Choroid plexus epithelial cell (primary cell): ENCODE measurements around the gene OR5P2.
A peak's percentile ranks its signal among the peaks of the same experiment; 100 is the strongest.
"Not testable (repeated sequence)": the region's sequence is repeated elsewhere in the genome, so short reads cannot be mapped to it uniquely, and the experiment has no call there.

Source experiments
- DNase-seq: peaks from one replicate; pipeline ENCODE4 v3.0.0-alpha.2; 2010; ENCODE audit warnings: low read depth
- H3K4me3 ChIP-seq: 2 replicates; pipeline ENCODE4 v1.5.1; 2011; ENCODE audit warnings: low read depth, mild to moderate bottlenecking, control low read depth, low read length, moderate library complexity
- TF ChIP-seq, protein P1 (sequence below): conservative IDR thresholded peaks from 2 replicates; pipeline ENCODE4 v1.5.1; 2011; ENCODE audit warnings: low read depth, mild to moderate bottlenecking, control low read depth, inconsistent platforms, low read length, moderate library complexity

The OR5P2 gene

DNA sequence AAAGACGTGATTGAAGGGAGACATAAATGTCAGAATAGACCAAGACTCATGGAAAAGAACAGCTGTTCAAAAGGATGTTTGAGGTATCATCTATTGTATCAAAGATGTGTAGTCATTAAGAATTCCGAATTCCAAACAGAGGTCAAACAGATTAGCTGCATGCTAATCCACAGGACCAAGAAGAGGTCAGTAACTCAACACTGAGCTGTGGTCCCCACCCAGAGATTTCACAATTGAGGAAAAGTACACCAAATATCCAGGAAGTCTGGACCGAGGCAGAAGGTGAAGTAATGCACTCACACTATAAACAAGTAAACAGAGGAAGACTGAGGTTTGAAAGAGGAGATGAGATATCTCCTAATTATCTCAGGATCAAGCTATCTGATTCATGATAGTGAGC lies 29.6 kb upstream of the OR5P2 start:
- TF ChIP-seq, protein P1, sequence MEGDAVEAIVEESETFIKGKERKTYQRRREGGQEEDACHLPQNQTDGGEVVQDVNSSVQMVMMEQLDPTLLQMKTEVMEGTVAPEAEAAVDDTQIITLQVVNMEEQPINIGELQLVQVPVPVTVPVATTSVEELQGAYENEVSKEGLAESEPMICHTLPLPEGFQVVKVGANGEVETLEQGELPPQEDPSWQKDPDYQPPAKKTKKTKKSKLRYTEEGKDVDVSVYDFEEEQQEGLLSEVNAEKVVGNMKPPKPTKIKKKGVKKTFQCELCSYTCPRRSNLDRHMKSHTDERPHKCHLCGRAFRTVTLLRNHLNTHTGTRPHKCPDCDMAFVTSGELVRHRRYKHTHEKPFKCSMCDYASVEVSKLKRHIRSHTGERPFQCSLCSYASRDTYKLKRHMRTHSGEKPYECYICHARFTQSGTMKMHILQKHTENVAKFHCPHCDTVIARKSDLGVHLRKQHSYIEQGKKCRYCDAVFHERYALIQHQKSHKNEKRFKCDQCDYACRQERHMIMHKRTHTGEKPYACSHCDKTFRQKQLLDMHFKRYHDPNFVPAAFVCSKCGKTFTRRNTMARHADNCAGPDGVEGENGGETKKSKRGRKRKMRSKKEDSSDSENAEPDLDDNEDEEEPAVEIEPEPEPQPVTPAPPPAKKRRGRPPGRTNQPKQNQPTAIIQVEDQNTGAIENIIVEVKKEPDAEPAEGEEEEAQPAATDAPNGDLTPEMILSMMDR: no peak
- DNase-seq: peak; percentile 5
- H3K4me3 ChIP-seq: no peak overlapping the region

DNA sequence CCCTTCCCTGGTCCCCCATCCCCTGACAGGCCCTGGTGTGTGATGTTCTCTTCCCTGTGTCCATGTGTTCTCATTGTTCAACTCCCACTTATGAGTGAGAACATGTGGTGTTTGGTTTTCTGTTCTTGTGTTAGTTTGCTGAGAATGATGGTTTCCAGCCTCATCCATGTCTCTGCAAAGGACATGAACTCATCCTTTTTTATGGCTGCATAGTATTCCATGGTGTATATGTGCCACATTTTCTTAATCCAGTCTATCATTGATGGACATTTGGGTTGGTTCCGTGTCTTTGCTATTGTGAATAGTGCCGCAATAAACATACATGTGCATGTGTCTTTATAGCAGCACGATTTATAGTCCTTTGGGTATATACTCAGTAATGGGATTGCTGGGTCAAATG lies 23.7 kb upstream of the OR5P2 start:
- not testable (repeated sequence) for DNase-seq, H3K4me3 ChIP-seq

DNA sequence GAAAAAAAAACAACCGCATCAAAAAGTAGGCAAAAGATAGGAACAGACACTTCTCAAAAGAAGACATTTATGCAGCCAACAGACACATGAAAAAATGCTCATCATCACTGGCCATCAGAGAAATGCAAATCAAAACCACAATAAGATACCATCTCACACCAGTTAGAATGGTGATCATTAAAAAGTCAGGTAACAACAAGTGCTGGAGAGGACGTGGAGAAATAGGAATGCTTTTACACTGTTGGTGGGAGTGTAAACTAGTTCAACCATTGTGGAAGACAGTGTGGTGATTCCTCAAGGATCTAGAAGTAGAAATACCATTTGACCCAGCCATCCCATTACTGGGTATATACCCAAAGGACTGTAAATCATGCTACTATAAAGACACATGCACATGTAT lies 18.2 kb upstream of the OR5P2 start:
- not testable (repeated sequence) for DNase-seq

DNA sequence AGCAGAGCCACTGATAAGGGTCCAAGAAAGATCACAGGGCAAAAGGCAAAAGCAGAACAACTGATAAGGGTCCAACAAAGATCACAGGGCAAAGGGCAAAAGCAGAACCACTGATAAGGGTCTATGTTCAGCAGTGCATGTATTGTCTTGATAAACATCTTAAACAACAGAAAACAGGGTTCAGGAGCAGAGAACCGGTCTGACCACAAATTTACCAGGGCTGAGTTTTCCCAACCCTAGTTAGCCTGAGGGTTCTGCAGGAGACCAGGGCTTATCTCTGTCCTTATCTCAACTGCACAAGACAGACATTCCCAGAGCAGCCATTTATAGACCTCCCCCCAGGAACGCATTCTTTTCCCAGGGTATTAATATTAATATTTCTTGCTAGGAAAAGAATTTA lies 13.6 kb upstream of the OR5P2 start:
- not testable (repeated sequence) for DNase-seq, H3K4me3 ChIP-seq

More for the DNA sequence above, 18.2 kb upstream of the OR5P2 start:
- H3K4me3 ChIP-seq: not testable (repeated sequence)

DNA sequence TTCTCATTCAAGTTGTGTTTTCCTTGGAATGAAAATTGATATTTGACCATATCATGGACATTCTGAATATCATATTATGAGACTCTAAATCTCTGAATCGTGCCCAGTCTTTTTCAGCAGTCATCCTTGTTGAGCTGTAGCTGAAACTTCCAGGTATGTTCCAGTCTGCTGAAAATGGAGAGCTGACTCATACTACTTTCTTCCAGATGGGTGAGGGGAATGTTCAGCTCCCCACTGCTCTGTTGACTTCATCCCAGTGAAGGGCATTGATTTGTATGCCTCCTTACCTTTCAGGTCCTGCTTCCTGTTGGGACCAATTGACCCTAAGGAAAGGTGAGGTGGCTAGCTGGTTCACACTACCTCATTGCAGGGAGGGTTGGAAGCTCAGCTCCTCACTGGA lies 3.5 kb downstream of the OR5P2 start:
- TF ChIP-seq, protein P1: no peak
- no peak overlapping the region for H3K4me3 ChIP-seq
- no peak for DNase-seq

DNA sequence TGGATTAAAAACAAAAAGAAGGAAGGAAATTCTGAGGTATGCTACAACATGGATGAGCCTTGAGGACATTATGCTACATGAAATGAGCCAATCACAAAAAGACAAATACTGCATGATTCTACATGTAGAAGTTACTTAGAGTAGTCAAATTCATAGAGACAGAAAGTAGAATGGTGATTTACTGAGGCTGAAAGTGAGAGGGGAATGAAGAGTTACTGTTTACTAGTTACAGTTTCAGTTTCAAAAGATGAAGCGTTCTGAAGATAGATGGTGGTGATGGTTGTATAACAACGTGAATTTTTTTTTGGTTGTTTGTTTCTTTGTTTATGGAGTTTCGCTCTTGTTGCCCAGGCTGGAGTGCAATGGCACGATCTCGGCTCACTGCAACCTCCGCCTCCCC lies 9.5 kb downstream of the OR5P2 start:
- TF ChIP-seq, protein P1: no peak
- no peak overlapping the region for H3K4me3 ChIP-seq
- DNase-seq: no peak

DNA sequence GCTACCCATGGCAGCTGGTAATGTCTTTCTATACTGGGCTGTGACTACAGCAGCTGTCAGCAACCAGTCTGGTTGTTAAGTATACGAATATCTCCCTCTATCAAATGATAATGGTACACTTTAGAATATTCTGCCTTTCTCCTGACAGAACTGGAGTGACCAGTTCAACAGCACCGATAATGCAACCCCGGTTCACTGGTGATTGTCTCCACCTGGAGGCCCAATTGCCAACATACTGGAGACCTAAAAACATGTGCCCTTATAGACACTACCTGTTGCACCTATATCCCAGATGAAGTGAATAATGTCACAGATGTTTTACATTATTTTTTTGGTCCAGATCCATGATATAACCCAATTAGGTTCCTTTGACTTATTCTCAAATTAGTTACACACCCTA lies 21.1 kb downstream of the OR5P2 start:
- TF ChIP-seq, protein P1: no peak
- no peak for DNase-seq
- no peak overlapping the region for H3K4me3 ChIP-seq

DNA sequence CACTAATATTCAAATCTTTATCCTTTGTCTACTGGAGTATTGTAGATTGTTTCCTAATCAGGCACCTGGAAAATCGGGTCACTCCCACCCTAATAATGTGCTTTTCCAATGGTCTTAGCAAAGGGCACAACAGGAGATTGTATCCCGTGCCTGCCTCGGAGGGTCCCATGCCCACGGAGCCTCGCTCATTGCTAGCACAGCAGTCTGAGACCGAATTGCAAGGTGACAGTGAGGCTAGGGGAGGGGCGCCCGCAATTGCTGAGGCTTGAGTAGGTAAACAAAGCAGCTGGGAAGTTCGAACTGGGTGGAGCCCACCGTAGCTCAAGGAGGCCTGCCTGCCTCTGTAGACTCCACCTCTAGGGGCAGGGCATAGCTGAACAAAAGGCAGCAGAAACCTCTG lies 32.4 kb downstream of the OR5P2 start:
- not testable (repeated sequence) for DNase-seq, H3K4me3 ChIP-seq

DNA sequence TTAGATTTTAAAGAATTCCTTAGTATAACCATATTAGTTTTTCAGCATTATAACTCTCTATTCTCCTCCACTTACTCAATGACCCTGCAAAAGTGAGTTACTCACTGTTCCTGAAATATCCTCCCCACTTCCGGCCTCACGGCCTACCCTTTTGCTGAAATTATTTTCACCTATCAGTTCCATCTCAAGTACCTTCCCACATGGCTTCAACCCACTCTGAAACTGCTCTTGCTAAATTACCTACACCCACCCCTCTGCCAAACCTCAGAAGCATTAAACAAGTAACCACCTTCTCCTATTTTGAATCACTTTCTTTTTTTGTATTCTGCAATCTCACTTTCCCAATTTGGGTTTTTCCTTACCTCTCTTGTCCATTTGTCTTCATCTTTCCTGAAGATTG lies 37.7 kb downstream of the OR5P2 start:
- TF ChIP-seq, protein P1: no peak
- DNase-seq: no peak
- no peak overlapping the region for H3K4me3 ChIP-seq
